ENCODE measurements around the gene LNPEP. TPM values are rescaled to one million over a fixed set of nuclear protein-coding genes. Genes with fewer than 3 reads are reported as not detected.
A peak's percentile ranks its signal among the peaks of the same experiment; 100 is the strongest.
"Not testable (repeated sequence)": the region's sequence is repeated elsewhere in the genome, so short reads cannot be mapped to it uniquely, and the experiment has no call there.

LNPEP gene
- total RNA-seq, 2 donors from 2014 or later = 72.4 to 80.7 TPM

- no peak for ATAC-seq
- no peak overlapping the region for H3K27ac Mint-ChIP-seq
Measured at GRCh38 chr5:97071993-97072392, 136.1 kb downstream of the LNPEP start.

GRCh38 chr5:97072696-97073095 is 136.8 kb downstream of the LNPEP start:
- peaks cover 4% of the 10 kb centered on the region for H3K36me3 Mint-ChIP-seq (ENCODE audit: low read depth)
- H3K4me1 Mint-ChIP-seq = no peaks in the 10 kb centered on the region
- H3K4me3 Mint-ChIP-seq = no peak overlapping the region
- ATAC-seq (no peak), DNase-seq (no peak)
- peaks cover 18% of the 10 kb centered on the region for H3K27me3 Mint-ChIP-seq
- no peaks in the 10 kb centered on the region for H3K9me3 ChIP-seq (ENCODE audit: control insufficient read depth, low read length, poor library complexity, severe bottlenecking)
- H3K27ac Mint-ChIP-seq = no peak overlapping the region

More at GRCh38 chr5:97071993-97072392, 136.1 kb downstream of the LNPEP start:
- H3K4me1 Mint-ChIP-seq = no peaks in the 10 kb centered on the region
- H3K36me3 Mint-ChIP-seq (ENCODE audit: low read depth) = peaks cover 4% of the 10 kb centered on the region
- H3K4me3 Mint-ChIP-seq = no peak overlapping the region
- no peak for DNase-seq
- H3K27me3 Mint-ChIP-seq = peaks cover 21% of the 10 kb centered on the region
- H3K9me3 ChIP-seq (ENCODE audit: control insufficient read depth, low read length, poor library complexity, severe bottlenecking) = no peaks in the 10 kb centered on the region

GRCh38 chr5:97073420-97073819 is 137.5 kb downstream of the LNPEP start:
- DNase-seq (no peak), ATAC-seq (no peak)
- Mint-ChIP-seq H3K4me1 (no peaks in the 10 kb centered on the region), H3K27me3 (peaks cover 14% of the 10 kb centered on the region), H3K4me3 (peak overlapping the region; percentile 16), H3K36me3 (ENCODE audit: low read depth) (peaks cover 4% of the 10 kb centered on the region), H3K27ac (no peak overlapping the region)
- H3K9me3 ChIP-seq (ENCODE audit: control insufficient read depth, low read length, poor library complexity, severe bottlenecking) = no peaks in the 10 kb centered on the region

- H3K4me3 Mint-ChIP-seq = no peak overlapping the region
- DNase-seq (no peak), ATAC-seq (no peak)
- no peaks in the 10 kb centered on the region for H3K4me1 Mint-ChIP-seq
- H3K27me3 Mint-ChIP-seq = peaks cover 15% of the 10 kb centered on the region
- no peaks in the 10 kb centered on the region for H3K9me3 ChIP-seq (ENCODE audit: control insufficient read depth, low read length, poor library complexity, severe bottlenecking)
- peaks cover 4% of the 10 kb centered on the region for H3K36me3 Mint-ChIP-seq (ENCODE audit: low read depth)
- no peak overlapping the region for H3K27ac Mint-ChIP-seq
Measured at GRCh38 chr5:97074859-97075489, 139.1 kb downstream of the LNPEP start.

- Mint-ChIP-seq H3K36me3 (ENCODE audit: low read depth) (no peaks in the 10 kb centered on the region), H3K27ac (no peak overlapping the region), H3K4me1 (no peaks in the 10 kb centered on the region), H3K4me3 (no peak overlapping the region), H3K27me3 (peaks cover 8% of the 10 kb centered on the region)
- no peak for DNase-seq
- H3K9me3 ChIP-seq (ENCODE audit: control insufficient read depth, low read length, poor library complexity, severe bottlenecking) = no peaks in the 10 kb centered on the region
- no peak for ATAC-seq
Measured at GRCh38 chr5:97075649-97076048, 139.8 kb downstream of the LNPEP start.

GRCh38 chr5:97076098-97076497 is 140.2 kb downstream of the LNPEP start:
- no peak overlapping the region for H3K27ac Mint-ChIP-seq
- H3K4me1 Mint-ChIP-seq = no peaks in the 10 kb centered on the region
- DNase-seq = no peak
- no peak for ATAC-seq
- no peaks in the 10 kb centered on the region for H3K9me3 ChIP-seq (ENCODE audit: control insufficient read depth, low read length, poor library complexity, severe bottlenecking)
- H3K27me3 Mint-ChIP-seq = peaks cover 7% of the 10 kb centered on the region
- no peaks in the 10 kb centered on the region for H3K36me3 Mint-ChIP-seq (ENCODE audit: low read depth)
- H3K4me3 Mint-ChIP-seq = no peak overlapping the region

- peaks cover 6% of the 10 kb centered on the region for H3K4me1 Mint-ChIP-seq
- H3K27ac Mint-ChIP-seq = no peak overlapping the region
- ATAC-seq (no peak), DNase-seq (no peak)
- peaks cover 7% of the 10 kb centered on the region for H3K27me3 Mint-ChIP-seq
- no peaks in the 10 kb centered on the region for H3K36me3 Mint-ChIP-seq (ENCODE audit: low read depth)
- H3K9me3 ChIP-seq (ENCODE audit: control insufficient read depth, low read length, poor library complexity, severe bottlenecking) = no peaks in the 10 kb centered on the region
- H3K4me3 Mint-ChIP-seq = no peak overlapping the region
Measured at GRCh38 chr5:97077246-97077645, 141.4 kb downstream of the LNPEP start.

GRCh38 chr5:97078958-97079743 is 143.3 kb downstream of the LNPEP start:
- H3K4me1 Mint-ChIP-seq = peaks cover 7% of the 10 kb centered on the region
- peak overlapping the region; percentile 21 for H3K27ac Mint-ChIP-seq
- H3K36me3 Mint-ChIP-seq (ENCODE audit: low read depth) = no peaks in the 10 kb centered on the region
- H3K4me3 Mint-ChIP-seq = no peak overlapping the region
- ATAC-seq (peak; percentile 20), DNase-seq (no peak)
- H3K9me3 ChIP-seq (ENCODE audit: control insufficient read depth, low read length, poor library complexity, severe bottlenecking) = no peaks in the 10 kb centered on the region
- H3K27me3 Mint-ChIP-seq = peaks cover 7% of the 10 kb centered on the region

- not testable (repeated sequence) for H3K36me3 Mint-ChIP-seq (ENCODE audit: low read depth); H3K27ac Mint-ChIP-seq; DNase-seq; H3K27me3 Mint-ChIP-seq; H3K4me3 Mint-ChIP-seq; ATAC-seq; H3K9me3 ChIP-seq (ENCODE audit: control insufficient read depth, low read length, poor library complexity, severe bottlenecking); H3K4me1 Mint-ChIP-seq
Measured at GRCh38 chr5:97084782-97085458, 149.0 kb downstream of the LNPEP start.

- H3K27ac Mint-ChIP-seq = no peak overlapping the region
- no peak for DNase-seq
Measured at GRCh38 chr5:97085459-97086181, 149.7 kb downstream of the LNPEP start.

More at GRCh38 chr5:97085459-97086181, 149.7 kb downstream of the LNPEP start:
- H3K4me1 Mint-ChIP-seq = peaks cover 7% of the 10 kb centered on the region
- ATAC-seq = no peak
- no peak overlapping the region for H3K4me3 Mint-ChIP-seq
- H3K36me3 Mint-ChIP-seq (ENCODE audit: low read depth) = no peaks in the 10 kb centered on the region
- H3K27me3 Mint-ChIP-seq = no peaks in the 10 kb centered on the region
- no peaks in the 10 kb centered on the region for H3K9me3 ChIP-seq (ENCODE audit: control insufficient read depth, low read length, poor library complexity, severe bottlenecking)
